Middle frontal gyrus (tissue), 1 donor: ENCODE measurements around the gene TRRAP.

Experiments used
- DNase-seq: peaks from one replicate; pipeline ENCODE4 v3.0.0-alpha.2; 2015; ENCODE audit warnings: low spot score; ENCODE audit errors: extremely low spot score

Gene TRRAP

DNA sequence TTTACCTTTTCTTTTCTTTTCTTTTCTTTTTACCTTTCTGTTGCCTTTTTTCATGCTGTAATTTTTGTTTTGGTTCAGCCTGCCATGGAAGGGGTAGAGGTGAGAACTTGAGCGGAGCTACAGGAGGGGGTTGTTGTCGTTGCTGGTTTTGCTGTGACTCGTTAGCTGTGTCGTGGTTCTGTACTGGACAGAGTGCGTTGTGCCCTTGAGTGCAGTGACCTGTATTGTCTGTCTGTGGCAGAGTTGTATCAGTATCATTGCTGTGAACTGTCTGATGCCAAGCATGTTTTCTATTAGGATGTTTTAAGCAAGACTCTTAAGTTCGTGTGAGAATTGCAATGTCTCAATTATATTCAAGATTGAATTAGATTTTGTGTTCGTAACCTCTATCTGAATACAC lies 67.5 kb downstream of the TRRAP start:
- no peak for DNase-seq

DNA sequence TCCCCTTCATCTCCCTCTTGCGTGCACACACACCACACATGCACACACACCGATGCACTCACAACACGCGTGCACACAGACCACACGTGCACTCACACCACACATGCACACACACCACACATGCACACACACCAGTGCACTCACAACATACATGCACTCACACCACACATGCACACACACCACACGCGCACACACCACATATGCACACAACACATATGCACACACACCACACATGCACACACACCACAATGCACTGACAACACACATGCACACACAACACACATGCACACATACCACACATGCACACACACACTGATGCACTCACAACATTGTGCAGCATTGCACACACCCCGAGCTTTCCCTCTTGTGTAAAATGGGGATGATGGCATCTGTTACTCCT lies 68.1 kb downstream of the TRRAP start:
- no peak for DNase-seq

DNA sequence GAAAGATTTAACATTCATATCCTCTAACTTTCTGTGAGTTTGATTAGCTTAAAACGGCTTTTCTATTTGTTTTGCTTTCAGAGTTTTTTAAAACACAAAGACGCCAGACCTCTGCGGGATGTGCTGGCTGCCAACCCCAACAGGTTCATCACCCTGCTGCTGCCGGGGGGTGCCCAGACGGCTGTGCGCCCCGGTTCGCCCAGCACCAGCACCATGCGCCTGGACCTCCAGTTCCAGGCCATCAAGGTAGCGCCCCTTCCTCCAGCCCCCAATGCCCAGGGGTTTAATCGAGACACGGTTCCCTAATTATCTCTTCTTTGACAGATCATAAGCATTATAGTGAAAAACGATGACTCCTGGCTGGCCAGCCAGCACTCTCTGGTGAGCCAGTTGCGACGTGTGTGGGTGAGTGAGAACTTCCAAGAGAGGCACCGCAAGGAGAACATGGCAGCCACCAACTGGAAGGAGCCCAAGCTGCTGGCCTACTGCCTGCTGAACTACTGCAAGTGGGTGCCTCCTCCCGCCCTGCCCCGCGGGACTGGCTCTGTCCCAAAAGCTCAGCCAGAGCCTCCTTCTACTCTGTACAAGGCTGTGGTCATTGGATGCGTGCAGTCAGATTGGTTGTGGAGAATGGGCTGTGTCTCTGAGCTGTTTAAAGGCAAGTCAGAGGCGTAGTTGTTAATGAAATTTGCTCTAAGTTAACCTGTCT lies 71.2 kb downstream of the TRRAP start:
- peak; percentile 61 for DNase-seq

GRCh38 chr7:98955992-98956391 lies 77.7 kb downstream of the TRRAP start:
- DNase-seq: no peak

DNA sequence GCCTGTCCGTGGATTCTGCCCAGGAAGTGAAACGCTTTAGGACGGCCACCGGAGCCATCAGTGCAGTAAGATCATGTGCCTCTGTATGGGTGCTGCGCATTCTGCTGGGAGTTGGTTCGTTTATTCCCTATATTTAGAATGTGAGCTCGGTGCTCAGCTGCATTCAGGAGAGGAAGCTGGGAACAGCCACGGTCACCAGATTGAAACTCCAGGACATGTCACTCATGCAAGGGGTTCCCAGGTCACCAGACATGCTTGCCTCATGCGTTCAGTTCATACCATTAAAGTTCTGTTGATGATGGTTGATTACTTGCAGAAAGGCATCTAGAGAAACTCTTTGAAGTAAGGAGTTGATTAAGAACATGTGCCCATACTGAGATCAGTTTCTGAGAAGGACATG lies 78.1 kb downstream of the TRRAP start:
- DNase-seq: no peak

DNA sequence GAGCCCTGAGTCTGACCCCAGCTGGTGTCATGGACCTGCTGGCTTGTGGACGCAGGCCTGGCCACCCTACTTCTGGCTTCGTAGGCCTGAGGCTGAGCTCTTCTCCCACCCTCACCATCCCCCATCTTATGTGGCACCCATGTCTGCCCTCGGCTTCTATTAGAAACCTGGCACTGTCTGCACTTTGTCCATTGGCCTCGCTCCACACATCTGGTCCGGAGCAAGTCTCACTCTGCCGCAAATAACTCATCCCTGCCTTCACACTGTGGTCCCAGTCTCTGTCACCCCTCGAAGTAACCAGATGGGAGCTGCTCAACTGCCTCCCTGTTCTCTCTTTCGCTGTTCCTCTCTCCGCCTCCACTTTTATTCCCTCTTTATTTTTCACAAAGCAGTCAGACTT lies 78.6 kb downstream of the TRRAP start:
- no peak for DNase-seq

GRCh38 chr7:98957766-98958165 lies 79.4 kb downstream of the TRRAP start:
- DNase-seq: no peak

DNA sequence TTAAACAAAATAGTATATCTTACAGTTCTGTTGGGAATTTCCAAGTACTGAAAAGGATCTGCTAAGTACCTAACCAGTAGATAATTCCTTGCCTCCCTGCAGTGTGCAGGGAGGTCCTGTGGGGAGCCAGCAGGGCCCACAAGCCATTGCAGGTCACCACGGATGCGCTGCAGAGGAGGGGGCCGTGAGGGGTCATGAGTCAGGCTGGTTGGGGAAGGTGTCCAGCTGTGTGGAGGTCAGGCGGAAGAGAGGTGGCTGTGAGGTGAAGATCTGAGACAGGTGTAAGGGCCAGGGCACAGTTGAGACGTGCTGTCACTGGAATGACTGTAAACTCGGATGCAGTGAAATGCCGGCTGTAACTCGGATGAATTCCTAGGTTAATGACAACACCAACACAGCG lies 80.6 kb downstream of the TRRAP start:
- no peak for DNase-seq

DNA sequence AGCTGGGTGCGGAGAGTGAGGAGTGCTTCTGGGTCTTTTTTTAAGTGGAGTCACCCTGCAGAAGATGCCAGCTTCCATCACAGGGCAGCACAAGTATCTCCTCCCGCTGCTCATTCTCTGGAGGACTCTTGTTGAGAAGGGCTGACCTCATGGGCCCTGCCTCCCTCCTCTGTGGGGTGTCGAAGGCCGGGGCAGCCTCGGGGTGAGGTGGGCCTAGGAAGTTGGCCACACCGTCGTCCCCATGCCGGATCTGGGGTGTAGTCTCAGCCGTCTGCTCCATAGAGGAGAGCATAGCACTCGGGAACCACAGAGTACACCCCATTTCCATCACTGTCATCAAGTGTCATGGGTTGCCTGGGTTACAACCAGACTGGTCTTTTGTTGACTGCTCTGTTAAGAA lies 85.0 kb downstream of the TRRAP start:
- DNase-seq: no peak

DNA sequence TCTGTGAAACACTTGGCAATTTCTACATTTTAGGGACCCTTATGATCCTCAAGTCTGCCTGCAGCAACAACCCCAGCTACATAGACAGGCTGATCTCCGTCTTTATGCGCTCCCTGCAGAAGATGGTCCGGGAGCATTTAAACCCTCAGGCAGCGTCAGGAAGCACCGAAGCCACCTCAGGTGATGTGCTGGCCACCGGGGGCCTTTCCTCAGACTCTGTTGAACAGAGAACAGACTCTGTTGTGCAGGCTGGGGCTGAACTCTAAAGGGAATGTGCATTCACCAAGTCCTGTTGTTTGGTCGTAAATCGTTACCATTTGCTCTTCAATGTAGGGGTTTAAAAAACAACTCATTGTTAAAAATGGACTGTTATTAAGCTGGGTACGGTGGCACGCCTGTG lies 86.3 kb downstream of the TRRAP start:
- no peak for DNase-seq

DNA sequence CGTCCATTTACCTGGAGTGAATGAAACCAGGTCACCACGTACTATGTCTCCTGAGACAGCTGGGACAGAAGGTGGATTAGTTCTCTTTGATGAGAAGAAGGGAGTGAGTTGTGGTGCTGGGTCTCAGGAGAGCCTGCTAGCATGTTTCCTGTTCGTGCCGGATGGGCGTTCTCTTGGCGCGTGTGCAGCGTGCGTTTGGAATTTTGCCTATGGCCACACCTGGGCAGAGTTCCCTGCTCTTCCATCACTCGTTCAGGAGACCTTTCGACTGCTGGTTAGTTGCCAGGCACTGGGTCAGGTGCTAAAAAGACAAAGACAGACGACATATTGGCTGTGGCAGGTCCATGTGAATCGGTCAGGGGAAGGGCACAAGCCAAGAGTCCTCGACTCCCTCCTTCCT lies 90.3 kb downstream of the TRRAP start:
- DNase-seq: no peak

DNA sequence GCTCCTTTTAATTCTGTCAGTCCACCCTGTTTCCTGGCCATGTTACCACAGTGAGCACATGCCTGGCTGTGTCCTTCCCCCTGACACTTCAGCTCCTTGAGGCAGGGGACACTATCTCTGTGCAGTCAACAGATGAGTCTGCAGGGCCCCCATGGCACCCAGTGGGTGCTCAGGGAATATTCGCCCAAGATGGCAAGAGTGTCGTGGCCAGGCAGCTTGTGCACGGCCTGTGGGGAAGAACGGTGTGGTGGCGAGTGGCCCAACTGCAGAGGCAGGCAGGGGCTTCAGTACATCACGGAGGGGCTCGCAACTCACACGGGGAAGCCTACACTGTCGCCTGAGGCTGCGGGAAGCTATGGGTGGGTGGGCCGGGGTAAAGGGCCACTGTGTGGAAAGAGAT lies 91.1 kb downstream of the TRRAP start:
- no peak for DNase-seq

DNA sequence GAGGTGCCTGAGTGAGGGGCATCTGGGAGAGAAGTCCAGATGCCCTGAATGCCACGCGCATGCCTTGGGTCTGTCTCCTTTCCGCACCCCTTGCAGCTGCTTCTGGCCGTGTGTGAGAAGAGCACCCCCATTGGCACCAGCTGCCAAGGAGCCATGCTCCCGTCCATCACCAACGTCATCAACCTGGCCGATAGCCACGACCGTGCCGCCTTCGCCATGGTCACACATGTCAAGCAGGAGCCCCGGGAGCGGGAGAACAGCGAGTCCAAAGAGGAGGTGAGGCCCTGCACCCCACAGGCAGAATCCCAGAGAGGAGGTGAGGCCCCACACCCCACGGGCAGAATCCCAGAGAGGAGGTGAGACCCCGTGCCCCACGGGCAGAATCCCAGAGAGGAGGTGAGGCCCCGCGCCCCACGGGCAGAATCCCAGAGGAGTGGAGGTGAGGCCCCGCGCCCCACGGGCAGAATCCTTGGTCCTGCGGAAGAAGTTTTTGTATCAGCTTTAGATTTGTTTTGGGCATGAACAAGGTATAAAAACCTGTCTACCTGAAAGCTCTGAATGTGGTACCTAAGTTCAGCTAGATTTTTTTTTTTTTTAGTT lies 91.8 kb downstream of the TRRAP start:
- no peak for DNase-seq

- DNase-seq: no peak
These were observed 92.5 kb downstream of the TRRAP start for GRCh38 chr7:98970805-98971204.

- DNase-seq: no peak
These were observed 95.9 kb downstream of the TRRAP start for GRCh38 chr7:98974205-98974604.

DNA sequence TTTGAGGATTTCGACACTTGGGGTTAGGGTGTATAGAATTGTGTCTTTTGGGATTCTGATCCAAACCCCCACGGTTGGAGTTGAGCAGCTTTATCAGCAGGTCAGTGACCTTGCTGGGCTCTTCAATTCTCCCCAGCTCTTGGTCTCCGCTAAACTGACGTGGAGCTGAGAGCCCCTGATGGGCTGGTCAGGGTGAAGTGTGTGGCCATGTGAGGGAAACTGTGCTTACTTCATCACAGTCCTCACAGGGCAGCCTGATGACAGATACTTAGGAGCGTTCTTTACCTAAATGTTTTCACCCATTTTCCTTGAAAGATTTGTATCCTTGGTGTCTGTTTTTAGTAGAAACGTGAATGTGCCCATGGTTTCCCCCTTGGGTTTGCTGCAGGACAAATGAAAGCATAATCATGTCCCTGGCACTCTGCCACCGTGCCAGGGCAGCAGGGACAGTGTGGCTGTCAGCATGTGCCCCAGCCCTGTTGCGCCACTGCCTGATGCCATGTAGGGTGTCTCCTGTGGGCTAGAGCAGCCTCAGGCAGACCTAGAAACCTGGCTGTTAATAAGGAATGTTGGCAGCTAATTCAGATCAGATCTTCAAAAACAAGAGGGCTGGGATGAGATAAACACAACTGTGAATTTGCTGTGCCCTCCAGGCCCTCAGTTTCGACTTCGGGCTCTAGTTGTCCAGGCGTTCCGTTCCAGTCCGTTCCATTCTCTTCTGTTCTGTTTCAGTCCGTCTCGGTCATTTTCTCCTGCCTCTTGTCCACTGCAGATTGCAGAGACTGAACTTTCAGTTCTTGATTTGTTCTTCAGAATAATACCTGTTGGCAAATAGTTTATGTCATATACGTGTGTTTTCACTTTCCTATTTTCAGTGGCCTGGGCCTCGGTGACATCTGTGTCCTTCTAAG lies 96.8 kb downstream of the TRRAP start:
- no peak for DNase-seq

DNA sequence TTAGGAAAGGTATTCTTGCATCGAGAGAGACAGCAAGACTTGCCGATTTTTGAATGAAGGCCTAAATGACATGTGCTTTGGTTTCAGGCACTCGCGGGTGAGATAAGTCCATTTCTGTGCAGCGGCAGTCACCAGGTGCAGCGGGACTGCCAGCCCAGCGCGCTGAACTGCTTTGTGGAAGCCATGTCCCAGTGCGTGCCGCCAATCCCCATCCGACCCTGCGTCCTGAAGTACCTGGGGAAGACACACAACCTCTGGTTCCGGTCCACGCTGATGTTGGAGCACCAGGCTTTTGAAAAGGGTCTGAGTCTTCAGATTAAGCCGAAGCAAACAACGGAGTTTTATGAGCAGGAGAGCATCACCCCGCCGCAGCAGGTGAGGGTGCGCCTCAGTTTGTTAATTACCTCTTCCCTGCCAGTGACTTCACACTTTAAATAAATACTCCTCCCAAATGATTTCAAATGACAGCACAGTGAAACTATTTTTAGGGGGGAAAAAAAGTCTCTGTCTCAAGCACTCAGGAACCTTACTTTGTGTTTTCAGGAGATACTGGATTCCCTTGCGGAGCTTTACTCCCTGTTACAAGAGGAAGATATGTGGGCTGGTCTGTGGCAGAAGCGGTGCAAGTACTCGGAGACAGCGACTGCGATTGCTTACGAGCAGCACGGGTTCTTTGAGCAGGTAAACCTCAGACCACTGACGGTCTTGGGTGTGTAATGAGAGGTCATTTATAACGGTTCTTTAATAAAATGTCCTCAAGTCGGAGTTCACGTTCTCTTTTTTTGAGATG lies 98.3 kb downstream of the TRRAP start:
- no peak for DNase-seq

DNA sequence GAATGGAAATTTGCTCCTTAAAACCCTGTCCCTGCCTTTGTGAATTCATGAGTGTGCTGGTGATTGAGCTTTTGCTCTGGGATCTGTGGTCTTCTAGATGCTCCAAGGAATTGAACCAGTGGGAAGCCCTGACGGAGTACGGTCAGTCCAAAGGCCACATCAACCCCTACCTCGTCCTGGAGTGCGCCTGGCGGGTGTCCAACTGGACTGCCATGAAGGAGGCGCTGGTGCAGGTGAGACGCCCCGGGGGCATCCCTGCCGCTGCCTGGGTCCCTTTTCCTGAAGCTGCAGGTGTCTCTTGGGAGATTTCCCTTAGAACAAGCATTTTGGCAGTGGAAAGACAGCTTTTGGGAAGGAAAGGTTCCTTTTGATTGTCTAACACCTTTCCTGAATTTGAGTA lies 100.3 kb downstream of the TRRAP start:
- DNase-seq: no peak

DNA sequence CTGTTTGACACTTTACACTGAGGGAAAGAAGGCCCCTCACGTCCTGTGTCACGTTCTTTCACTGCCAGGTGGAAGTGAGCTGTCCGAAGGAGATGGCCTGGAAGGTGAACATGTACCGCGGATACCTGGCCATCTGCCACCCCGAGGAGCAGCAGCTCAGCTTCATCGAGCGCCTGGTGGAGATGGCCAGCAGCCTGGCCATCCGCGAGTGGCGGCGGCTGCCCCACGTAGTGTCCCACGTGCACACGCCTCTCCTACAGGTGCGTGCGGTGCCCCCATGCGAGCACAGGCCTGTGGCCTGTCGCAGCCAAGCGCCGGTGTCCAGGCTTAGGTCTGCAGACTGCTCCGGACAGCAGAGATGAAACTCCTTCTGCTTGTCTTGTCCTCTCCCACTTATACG lies 103.4 kb downstream of the TRRAP start:
- no peak for DNase-seq

GRCh38 chr7:98982686-98983085 lies 104.4 kb downstream of the TRRAP start:
- no peak for DNase-seq

GRCh38 chr7:98984126-98984525 lies 105.8 kb downstream of the TRRAP start:
- DNase-seq: no peak

DNA sequence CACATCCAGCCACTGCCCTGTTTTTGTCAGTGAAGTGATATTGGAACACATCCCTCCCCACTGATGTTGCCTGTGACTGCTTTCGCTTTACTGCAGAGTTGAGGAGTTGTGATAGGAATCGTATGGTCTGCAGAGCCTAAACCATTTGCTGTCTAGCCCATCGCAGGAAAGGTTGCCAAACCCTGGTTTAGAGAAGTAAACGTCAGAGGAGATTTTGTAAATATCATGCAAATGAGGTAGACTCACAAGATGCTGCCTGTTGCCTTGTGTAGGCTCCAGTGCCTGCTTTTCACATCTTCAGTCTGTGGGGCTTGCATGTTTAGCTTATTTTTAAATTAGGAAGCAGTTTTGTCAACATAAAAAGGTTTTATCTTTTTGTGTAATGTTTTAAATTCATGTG lies 107.1 kb downstream of the TRRAP start:
- DNase-seq: no peak
